CD4-positive, alpha-beta T cell treated with Interleukin-6 for 4 hours (primary cell): ENCODE data around the gene MYOZ2.

Experiments used
- DNase-seq: peaks from one replicate; pipeline ENCODE4 v3.0.0-alpha.2; 2020; ENCODE audit warnings: mixed read lengths

Gene MYOZ2

GRCh38 chr4:119135721-119136121 is at the start of gene MYOZ2:
TSS of gene MYOZ2 (plus strand) at chr4:119135832. CDS start at chr4:119136526, 694 bp downstream.
- DNase-seq, result no peak

GRCh38 chr4:119087121-119087520 is 48.5 kb upstream of the MYOZ2 start:
- no peak for DNase-seq

- no peak for DNase-seq
Measured at GRCh38 chr4:119087656-119088055, 48.0 kb upstream of the MYOZ2 start.

GRCh38 chr4:119093042-119093827 is 42.4 kb upstream of the MYOZ2 start:
- DNase-seq, result no peak

- no peak for DNase-seq
Measured at GRCh38 chr4:119097282-119097900, 38.2 kb upstream of the MYOZ2 start.

- no peak for DNase-seq
Measured at GRCh38 chr4:119098306-119098705, 37.3 kb upstream of the MYOZ2 start.

GRCh38 chr4:119099227-119099810 is 36.3 kb upstream of the MYOZ2 start:
- no peak for DNase-seq

- DNase-seq, result no peak
Measured at GRCh38 chr4:119100655-119101054, 35.0 kb upstream of the MYOZ2 start.

- DNase-seq, result no peak
Measured at GRCh38 chr4:119103263-119103662, 32.4 kb upstream of the MYOZ2 start.

- DNase-seq, result no peak
Measured at GRCh38 chr4:119104644-119105273, 30.9 kb upstream of the MYOZ2 start.

- no peak for DNase-seq
Measured at GRCh38 chr4:119105605-119106004, 30.0 kb upstream of the MYOZ2 start.

GRCh38 chr4:119106036-119107000 is 29.3 kb upstream of the MYOZ2 start:
- DNase-seq, result no peak

- DNase-seq, result no peak
Measured at GRCh38 chr4:119110121-119110520, 25.5 kb upstream of the MYOZ2 start.

- DNase-seq, result no peak
Measured at GRCh38 chr4:119111296-119111695, 24.3 kb upstream of the MYOZ2 start.

GRCh38 chr4:119113033-119113655 is 22.5 kb upstream of the MYOZ2 start:
- DNase-seq, result no peak

GRCh38 chr4:119116021-119116420 is 19.6 kb upstream of the MYOZ2 start:
- DNase-seq, result no peak

GRCh38 chr4:119116925-119117900 is 18.4 kb upstream of the MYOZ2 start:
- DNase-seq, result no peak

GRCh38 chr4:119118397-119118796 is 17.2 kb upstream of the MYOZ2 start:
- DNase-seq, result no peak

- no peak for DNase-seq
Measured at GRCh38 chr4:119124352-119124751, 11.3 kb upstream of the MYOZ2 start.

- DNase-seq, result no peak
Measured at GRCh38 chr4:119125931-119126330, 9.7 kb upstream of the MYOZ2 start.

GRCh38 chr4:119128148-119128547 is 7.5 kb upstream of the MYOZ2 start:
- DNase-seq, result no peak
